Suprapubic skin (tissue), 3 donors: Measurements from ENCODE around the gene RUNX2.

Experiments used
- CTCF ChIP-seq, 2 donors: fragments of 200-600 bp in 1 of 2; fragments of 450-650 bp in 1 of 2; sonication (generic) in 1 of 2; IDR thresholded peaks; one replicate each; pipeline ENCODE4 v1.5.1; 2016 to 2019; ENCODE audit warnings: antibody characterized with exemption in 2 of 2, mild to moderate bottlenecking in 1 of 2, moderate library complexity in 1 of 2
- POLR2AphosphoS5 ChIP-seq, 3 donors: sonication (generic); formaldehyde crosslinking; IDR thresholded peaks; one replicate each; pipeline ENCODE4 v1.6.1; 2017; ENCODE audit warnings: antibody characterized with exemption in 3 of 3

DNA sequence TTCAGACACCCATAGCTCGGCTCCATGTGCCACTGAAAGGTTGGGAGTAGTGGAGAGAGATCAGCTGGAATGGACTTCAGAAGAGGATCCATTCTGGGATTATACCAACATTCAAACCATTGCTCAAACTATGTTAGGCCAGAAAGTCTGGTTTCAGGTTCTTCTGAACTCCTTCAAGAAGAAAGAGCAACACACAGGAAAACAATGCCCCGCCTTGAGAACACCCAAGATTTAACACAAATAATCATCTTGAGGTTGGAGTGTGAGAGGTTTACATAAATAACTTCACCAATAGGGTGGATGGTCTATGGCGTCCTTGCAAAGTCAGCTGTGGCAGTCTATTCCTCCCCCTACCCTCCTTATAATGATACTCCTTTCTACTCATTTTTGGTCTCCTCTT is 261.2 kb downstream of the RUNX2 start:
- TF ChIP-seq CTCF (IDR thresholded peaks at IDR 0.05) (no peak), POLR2AphosphoS5 (IDR thresholded peaks at IDR 0.05) (no peak)
